Peyer's patch (tissue), 4 donors: ENCODE measurements around the gene PIEZO1. TPM values are rescaled to one million over a fixed set of nuclear protein-coding genes. Genes with fewer than 3 reads are reported as not detected.

ENCODE experiments used
- DNase-seq, 3 donors: peaks; one replicate each; pipeline ENCODE4 v3.0.0-alpha.2; 2017 to 2019
- H3K27ac ChIP-seq, 4 donors: fragments of 200-600 bp; sonication (generic); one replicate each; pipeline ENCODE4 v1.5.1; 2016 to 2019
- H3K27me3 ChIP-seq, 2 donors: fragments of 200-600 bp; sonication (generic); one replicate each; pipeline ENCODE4 v1.5.1; 2019
- H3K36me3 ChIP-seq, 3 donors: fragments of 200-600 bp; sonication (generic); one replicate each; pipeline ENCODE4 v1.5.1; 2016 to 2019
- H3K4me1 ChIP-seq, 4 donors: fragments of 200-600 bp; sonication (generic); one replicate each; pipeline ENCODE4 v1.5.1; 2016 to 2019
- H3K4me3 ChIP-seq, 4 donors: fragments of 200-600 bp; sonication (generic); 1 replicate in 3 of 4; 2 replicates in 1 of 4; pipeline ENCODE4 v1.5.1; 2016 to 2019; ENCODE audit warnings: mild to moderate bottlenecking in 1 of 4
- H3K9me3 ChIP-seq, 4 donors: fragments of 200-600 bp; sonication (generic); one replicate each; pipeline ENCODE4 v1.5.1; 2016 to 2019; ENCODE audit warnings: mild to moderate bottlenecking in 1 of 4
- CTCF ChIP-seq, 6 experiments: fragments of 450-650 bp in 4 of 6; fragments of 200-600 bp in 2 of 6; sonication (generic) in 1 of 6; IDR thresholded peaks; one replicate each; pipeline ENCODE4 v1.5.1; 2017 to 2019; ENCODE audit warnings: antibody characterized with exemption in 6 of 6, mild to moderate bottlenecking in 3 of 6, moderate library complexity in 1 of 6
- POLR2A ChIP-seq, 2 donors: fragments of 450-650 bp; IDR thresholded peaks; one replicate each; pipeline ENCODE4 v1.5.1; 2017; ENCODE audit warnings: antibody characterized with exemption in 2 of 2, mild to moderate bottlenecking in 2 of 2, moderate library complexity in 2 of 2
- total RNA-seq, 4 donors: library from RNA; depleted of rRNA; stranded (reverse); fragments of >200 nt; gene quantifications; one replicate each; pipeline ENCODE4 v1.1.0, GENCODE V29; 2016

Gene PIEZO1
- total RNA-seq, 4 donors from 2014 or later: 76.9 to 218 (median 183) TPM

DNA sequence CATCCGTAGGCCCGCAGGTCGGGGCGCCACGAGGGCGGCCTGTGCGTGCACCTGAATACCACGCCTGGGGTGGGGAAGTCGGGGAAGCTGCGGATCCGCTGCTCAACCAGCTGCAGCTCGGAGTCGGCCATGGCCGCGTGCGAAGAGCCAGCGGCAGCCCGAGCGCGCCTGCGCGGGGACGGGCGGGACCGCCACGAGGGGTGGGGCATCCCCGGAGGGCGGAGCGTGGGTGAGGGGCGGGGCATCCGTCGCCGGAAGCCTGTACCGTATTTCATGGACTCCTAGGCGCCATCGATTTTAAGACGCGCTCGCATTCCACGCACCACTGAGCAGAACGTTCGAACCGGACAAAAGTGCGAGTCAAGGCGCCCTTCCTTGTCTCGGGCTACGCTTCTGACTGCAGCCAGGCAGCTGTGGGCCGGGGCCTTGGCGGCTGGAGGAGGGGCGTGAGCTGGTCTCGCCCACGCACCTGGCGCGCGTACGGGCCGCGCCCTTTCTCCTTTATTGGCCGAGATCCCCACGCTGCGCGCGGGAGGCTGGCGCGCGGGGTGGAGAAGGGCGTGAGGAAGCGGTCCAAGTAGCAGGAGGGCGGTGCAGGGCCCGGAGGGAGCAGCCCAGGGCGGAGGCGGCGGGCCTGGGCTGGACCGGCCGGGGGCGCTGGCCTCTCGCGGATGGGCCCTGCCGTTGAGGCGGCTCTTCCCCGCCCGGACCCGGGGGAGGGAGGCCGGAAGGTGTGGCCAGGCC, 26.9 kb upstream of the PIEZO1 start, which contains the start of gene APRT:
APRT (minus strand) TSS at position 160 of the 744 bp plus-strand sequence; CDS start at position 131, 29 bp downstream.
- H3K27me3 ChIP-seq: no peaks in the 10 kb centered on the region
- TF ChIP-seq POLR2A (IDR thresholded peaks at IDR 0.05): peak; percentile 38 to 74
- TF ChIP-seq CTCF (IDR thresholded peaks at IDR 0.05): peak in 4 of 6 experiments; percentile 25 to 54 (median 47)
- peaks cover 0 to 29% (median 19%) of the 10 kb centered on the region in 4 donors for H3K4me1 ChIP-seq
- peak within 1 kb of the TSS; percentile 93 to 97 (median 94) for H3K27ac ChIP-seq
- H3K9me3 ChIP-seq: no peaks in the 10 kb centered on the region
- peak within 1 kb of the TSS; percentile 77 to 91 (median 84) for H3K4me3 ChIP-seq
- H3K36me3 ChIP-seq: peaks cover 0 to 18% (median 0%) of the 10 kb centered on the region in 3 donors
- peak; percentile 88 to 98 (median 97) for DNase-seq

GRCh38 chr16:88810912-88811768, 26.1 kb upstream of the PIEZO1 start:
- Histone ChIP-seq H3K36me3 (peaks cover 0 to 18% (median 0%) of the 10 kb centered on the region in 3 donors), H3K4me3 (peak overlapping the region; percentile 77 to 91 (median 84)), H3K27me3 (no peaks in the 10 kb centered on the region), H3K9me3 (no peaks in the 10 kb centered on the region), H3K4me1 (peaks cover 0 to 29% (median 19%) of the 10 kb centered on the region in 4 donors), H3K27ac (peak overlapping the region; percentile 93 to 97 (median 94))
- peak; percentile 68 to 86 (median 84) for DNase-seq
- TF ChIP-seq CTCF (IDR thresholded peaks at IDR 0.05) (no peak), POLR2A (IDR thresholded peaks at IDR 0.05) (peak; percentile 42 to 61)

DNA sequence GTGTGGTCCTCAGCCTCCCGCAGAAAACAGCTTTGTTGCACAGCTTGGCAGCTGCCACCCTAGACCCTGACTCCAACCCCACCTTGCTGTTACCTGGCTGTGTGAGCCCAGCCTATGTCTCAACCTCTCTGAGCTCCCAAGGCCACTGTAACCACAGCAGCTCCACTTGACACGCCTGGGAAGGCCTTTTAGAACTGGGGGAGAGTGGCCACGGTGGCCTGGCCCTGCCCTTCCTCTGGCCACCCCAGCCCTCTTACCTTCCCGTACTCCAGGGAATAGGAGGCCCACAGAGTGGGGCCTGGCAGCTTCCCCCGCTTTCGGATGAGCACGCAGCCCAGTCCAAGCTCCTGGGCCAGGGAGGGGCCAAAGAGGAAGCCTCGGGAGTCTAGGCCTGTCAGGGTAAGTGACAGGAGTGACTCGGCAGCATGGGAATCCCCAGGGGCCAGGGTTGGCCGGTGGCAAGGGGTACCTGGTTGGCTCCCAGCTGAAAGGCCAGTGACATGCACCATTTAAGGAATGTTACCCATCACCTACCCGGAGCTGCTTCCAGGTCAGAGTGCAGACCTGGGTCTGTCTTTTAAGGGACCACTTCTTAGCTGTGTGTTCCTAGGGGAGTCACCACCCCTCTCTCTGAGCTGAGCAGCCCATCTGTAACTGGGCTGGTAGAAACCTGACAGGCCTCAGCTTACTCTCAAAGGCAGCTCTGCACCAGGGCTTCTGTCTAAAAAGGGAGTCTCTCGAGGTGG, 25.3 kb upstream of the PIEZO1 start:
- H3K27me3 ChIP-seq: no peaks in the 10 kb centered on the region
- H3K4me1 ChIP-seq: peaks cover 0 to 29% (median 19%) of the 10 kb centered on the region in 4 donors
- H3K27ac ChIP-seq: peak overlapping the region; percentile 93 to 97 (median 94)
- DNase-seq: no peak
- no peaks in the 10 kb centered on the region for H3K9me3 ChIP-seq
- H3K4me3 ChIP-seq: peak overlapping the region; percentile 77 to 91 (median 84)
- no peak for TF ChIP-seq CTCF (IDR thresholded peaks at IDR 0.05)
- TF ChIP-seq POLR2A (IDR thresholded peaks at IDR 0.05): no peak
- peaks cover 0 to 18% (median 0%) of the 10 kb centered on the region in 3 donors for H3K36me3 ChIP-seq

GRCh38 chr16:88809676-88810165, 24.7 kb upstream of the PIEZO1 start:
- no peaks in the 10 kb centered on the region for H3K27me3 ChIP-seq
- H3K27ac ChIP-seq: peak overlapping the region in 2 of 4 donors; percentile 94 to 97
- no peaks in the 10 kb centered on the region for H3K9me3 ChIP-seq
- peaks cover 0 to 34% (median 20%) of the 10 kb centered on the region in 4 donors for H3K4me1 ChIP-seq
- H3K4me3 ChIP-seq: peak overlapping the region in 1 of 4 donors; percentile 86
- DNase-seq: no peak
- TF ChIP-seq CTCF (IDR thresholded peaks at IDR 0.05) (no peak), POLR2A (IDR thresholded peaks at IDR 0.05) (no peak)
- H3K36me3 ChIP-seq: peaks cover 0 to 18% (median 0%) of the 10 kb centered on the region in 3 donors
